Lower leg skin (tissue), 3 donors: ENCODE measurements around the gene KCNIP2.

ENCODE experiments used
- CTCF ChIP-seq, 3 donors: fragments of 450-650 bp; IDR thresholded peaks; one replicate each; pipeline ENCODE4 v1.5.1; 2016; ENCODE audit warnings: antibody characterized with exemption in 3 of 3, mild to moderate bottlenecking in 3 of 3, moderate library complexity in 2 of 3
- POLR2A ChIP-seq, 2 donors: fragments of 450-650 bp; IDR thresholded peaks; one replicate each; pipeline ENCODE4 v1.6.1; 2016 to 2017; ENCODE audit warnings: antibody characterized with exemption in 2 of 2, mild to moderate bottlenecking in 1 of 2, moderate library complexity in 1 of 2

GRCh38 chr10:101780187-101780817 is 63.3 kb downstream of the KCNIP2 start:
- TF ChIP-seq CTCF (IDR thresholded peaks at IDR 0.05) (no peak), POLR2A (IDR thresholded peaks at IDR 0.05) (no peak)
